Hematopoietic multipotent progenitor cell treated with erythropoietin and hydrocortisone succinate and interleukin-3 and kit ligand, for 15 days (in vitro differentiated cells): ENCODE data around the gene SUPT4H1.
"Not testable (repeated sequence)": the region's sequence is repeated elsewhere in the genome, so short reads cannot be mapped to it uniquely, and the experiment has no call there.

Source experiments
- DNase-seq: peaks from one replicate; pipeline ENCODE4 v3.0.0-alpha.2; 2015; ENCODE audit warnings: low spot score

The SUPT4H1 gene

GRCh38 chr17:58363457-58364185 is 11.6 kb upstream of the SUPT4H1 start:
- DNase-seq = no peak

- no peak for DNase-seq
These were observed 10.5 kb upstream of the SUPT4H1 start for GRCh38 chr17:58362368-58363014.

- peak; percentile 79 for DNase-seq
These were observed 8.5 kb upstream of the SUPT4H1 start for GRCh38 chr17:58360296-58361063.

- DNase-seq = no peak
These were observed 6.6 kb upstream of the SUPT4H1 start for GRCh38 chr17:58358408-58359172.

- DNase-seq = no peak
These were observed 5.6 kb upstream of the SUPT4H1 start for GRCh38 chr17:58357312-58358297.

DNA sequence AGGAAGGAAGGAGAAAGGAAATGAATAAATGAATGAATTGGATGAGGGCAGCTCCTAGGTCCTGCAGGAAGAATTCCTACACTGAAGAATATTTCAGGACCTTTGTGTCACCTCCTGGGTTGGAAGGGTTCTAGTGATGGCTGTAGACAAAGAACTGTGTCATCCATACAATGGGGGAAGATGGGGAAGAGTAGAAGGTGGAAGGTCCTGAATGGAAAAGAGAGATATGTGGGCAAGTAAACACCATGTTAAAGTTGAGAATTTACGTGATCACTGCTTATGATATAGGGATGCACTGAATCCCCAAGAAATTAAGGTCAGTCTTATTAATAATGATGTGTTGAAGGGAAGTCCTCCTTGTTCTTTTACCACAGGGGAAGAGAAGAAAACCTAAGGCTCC is 4.2 kb upstream of the SUPT4H1 start:
- DNase-seq = no peak

- DNase-seq = no peak
These were observed 2.7 kb upstream of the SUPT4H1 start for GRCh38 chr17:58354541-58355216.

DNA sequence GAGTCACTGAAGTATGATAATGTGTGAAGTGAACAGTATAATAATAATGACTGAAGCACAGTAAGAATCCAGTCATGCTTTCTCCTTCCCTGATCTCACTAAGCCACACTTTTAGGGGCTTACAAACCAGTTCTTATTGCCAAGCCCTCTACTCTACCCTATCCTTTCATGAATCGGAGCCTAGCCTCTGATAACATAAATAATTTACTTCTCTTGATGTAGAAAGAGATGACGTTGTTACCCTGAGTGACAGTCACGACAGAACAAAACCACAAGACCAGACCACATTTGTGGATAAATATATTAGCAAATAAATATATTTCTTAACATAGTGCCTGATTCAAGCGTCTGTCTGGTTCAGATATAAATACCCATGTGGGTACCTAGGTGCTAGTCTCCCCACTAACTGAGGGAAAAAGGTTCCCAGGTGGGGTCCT is 1.4 kb upstream of the SUPT4H1 start:
- no peak for DNase-seq

DNA sequence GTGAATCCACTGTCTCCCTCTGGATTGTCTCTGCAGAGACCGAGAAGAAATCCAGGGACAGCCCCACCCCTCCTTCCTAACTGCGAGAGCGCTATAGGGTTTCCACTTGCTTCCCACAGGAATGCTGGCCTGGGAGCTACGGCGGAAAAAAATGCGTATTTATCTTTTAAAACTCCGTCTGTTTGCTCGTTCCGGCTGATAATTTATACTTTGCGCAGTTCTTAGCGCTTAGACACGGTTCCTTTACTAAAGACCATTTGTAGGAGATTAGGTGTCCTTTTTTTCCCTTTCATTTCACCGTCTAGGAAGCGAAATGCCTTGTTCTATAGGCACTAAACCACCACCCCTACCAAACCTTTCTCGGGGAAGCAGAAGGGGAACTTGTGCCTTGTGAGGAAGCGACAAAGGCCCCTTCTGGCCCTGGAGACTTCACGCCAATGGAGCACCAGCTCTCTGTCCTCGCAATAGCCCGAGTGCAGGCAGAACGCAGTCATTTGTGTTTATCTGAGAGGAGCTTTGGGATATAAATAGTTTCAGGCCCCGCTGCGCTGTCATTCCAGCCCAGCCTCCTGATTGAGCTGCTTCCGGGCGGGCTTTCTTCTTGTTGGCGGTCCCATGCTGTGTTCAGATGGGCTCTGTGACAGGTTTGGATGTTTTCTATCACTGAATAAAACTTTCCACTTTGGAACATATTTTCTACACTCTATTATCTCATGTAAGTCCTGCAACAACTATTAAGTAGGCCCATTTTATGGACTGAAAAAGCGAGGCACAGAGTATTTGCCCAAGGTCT is 791 bp upstream of the SUPT4H1 start:
- peak; percentile 63 for DNase-seq

DNA sequence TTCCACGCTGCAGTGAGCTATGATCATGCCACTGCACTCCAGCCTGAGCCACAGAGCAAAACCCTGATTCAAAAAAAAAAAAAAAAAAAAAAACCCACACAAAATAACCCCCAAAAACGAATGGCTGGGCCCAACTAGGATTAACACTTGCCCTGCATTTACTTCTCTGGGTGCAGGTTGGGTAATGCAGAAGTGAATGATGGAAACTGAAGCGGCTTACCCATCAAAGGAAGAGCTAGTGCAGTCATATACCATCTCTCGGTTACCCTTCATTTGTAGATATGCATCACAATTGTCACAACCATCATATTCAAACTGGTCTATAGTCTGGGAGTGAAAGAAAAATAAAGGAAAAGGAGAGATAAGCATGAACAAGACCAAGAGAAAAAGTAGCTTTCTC is 819 bp downstream of the SUPT4H1 start:
- no peak for DNase-seq

- no peak for DNase-seq
These were observed 4.0 kb downstream of the SUPT4H1 start for GRCh38 chr17:58348038-58348437.

DNA sequence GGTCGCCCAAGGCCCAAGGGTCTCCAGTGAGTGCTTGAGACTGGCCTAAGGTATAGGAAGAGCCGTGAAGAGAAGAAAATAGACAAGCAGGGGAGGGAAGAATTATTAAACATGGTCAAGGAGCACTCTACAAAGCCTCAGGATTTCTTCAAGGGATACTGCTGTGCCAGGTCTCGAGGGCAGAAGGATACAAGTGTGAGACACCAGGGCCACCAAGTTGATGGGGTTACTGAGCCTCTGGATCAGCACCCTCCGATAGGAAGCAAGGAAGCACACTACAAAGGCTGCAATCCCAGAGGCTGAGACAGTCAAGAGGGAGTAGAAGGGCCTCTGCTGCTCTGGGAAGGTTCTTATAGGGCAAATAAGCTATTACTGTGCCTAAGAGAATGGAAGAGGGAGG is 6.5 kb downstream of the SUPT4H1 start:
- DNase-seq = no peak

GRCh38 chr17:58344791-58345157 is 7.2 kb downstream of the SUPT4H1 start:
- DNase-seq = no peak

- DNase-seq = no peak
These were observed 7.8 kb downstream of the SUPT4H1 start for GRCh38 chr17:58344047-58344790.

GRCh38 chr17:58343131-58343530 is 8.9 kb downstream of the SUPT4H1 start:
- no peak for DNase-seq

GRCh38 chr17:58341861-58342475 is 10.0 kb downstream of the SUPT4H1 start:
- no peak for DNase-seq

DNA sequence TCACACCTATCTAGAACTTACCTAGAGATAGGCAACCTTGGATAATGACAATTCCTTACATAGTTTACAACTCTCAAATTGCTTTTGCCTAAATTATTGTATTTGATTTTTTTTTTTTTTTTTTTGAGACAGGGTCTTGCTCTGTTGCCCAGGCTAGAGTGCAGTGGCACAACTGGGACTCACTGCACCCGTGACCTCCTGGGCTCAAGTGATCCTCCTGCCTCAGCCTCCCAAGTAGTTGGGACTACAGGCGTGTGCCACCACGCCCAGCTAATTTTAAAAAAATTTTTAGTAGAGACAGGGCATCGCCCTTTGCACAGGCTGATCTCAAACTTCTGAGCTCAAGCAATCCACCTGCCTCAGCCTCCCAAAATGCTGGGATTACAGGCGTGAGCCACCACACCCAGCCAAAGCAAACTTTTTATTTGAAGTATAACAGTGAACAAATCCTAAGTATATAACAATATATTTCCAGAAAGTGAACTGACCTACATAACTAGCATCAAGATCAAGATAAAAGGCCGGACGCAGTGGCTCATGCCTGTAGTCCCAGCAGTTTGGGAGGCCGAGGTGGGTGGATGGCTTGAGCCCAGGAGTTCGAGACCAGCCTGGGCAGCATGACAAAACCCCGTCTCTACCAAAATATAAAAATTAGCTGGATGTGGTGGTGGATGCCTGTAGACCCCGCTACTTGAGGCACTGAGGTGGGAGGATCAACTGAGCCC is 10.7 kb downstream of the SUPT4H1 start:
- not testable (repeated sequence) for DNase-seq

GRCh38 chr17:58340405-58340876 is 11.6 kb downstream of the SUPT4H1 start:
- DNase-seq = no peak
